Cardiac fibroblast (primary cell): ENCODE data around the gene ST14.
"Not testable (repeated sequence)": the region's sequence is repeated elsewhere in the genome, so short reads cannot be mapped to it uniquely, and the experiment has no call there.

Experiments
- DNase-seq, 2 donors: peaks; one replicate each; pipeline versions ENCODE4 v3.0.0 to v3.0.0-alpha.2; 2010; ENCODE audit warnings: low read depth in 2 of 2
- H3K4me3 ChIP-seq, 2 donors: replicated peaks in 1 of 2; 1 replicate in 1 of 2; 2 replicates in 1 of 2; pipeline ENCODE4 v1.5.1; 2011; ENCODE audit warnings: low read depth in 2 of 2, low read length in 2 of 2, mild to moderate bottlenecking in 2 of 2, moderate library complexity in 1 of 2
- CTCF ChIP-seq: IDR thresholded peaks from one replicate; pipeline ENCODE4 v1.5.1; 2011; ENCODE audit warnings: low read depth, mild to moderate bottlenecking, low read length, inconsistent platforms

Gene ST14

GRCh38 chr11:130166457-130166784 is 6.8 kb downstream of the ST14 start:
- TF ChIP-seq CTCF, result no peak
- no peak overlapping the region for H3K4me3 ChIP-seq
- DNase-seq, result peak; percentile 89 to 96

GRCh38 chr11:130167146-130167545 is 7.6 kb downstream of the ST14 start:
- no peak for DNase-seq
- no peak overlapping the region for H3K4me3 ChIP-seq
- no peak for TF ChIP-seq CTCF

- peak in 1 of 2 donors; percentile 76 for DNase-seq
- no peak for TF ChIP-seq CTCF
- no peak overlapping the region for H3K4me3 ChIP-seq
Observed at GRCh38 chr11:130168105-130168504, 8.5 kb downstream of the ST14 start.

GRCh38 chr11:130170345-130170744 is 10.8 kb downstream of the ST14 start:
- TF ChIP-seq CTCF, result no peak
- no peak overlapping the region for H3K4me3 ChIP-seq
- DNase-seq, result no peak

- TF ChIP-seq CTCF, result no peak
- H3K4me3 ChIP-seq, result no peak overlapping the region
- DNase-seq, result no peak
Observed at GRCh38 chr11:130171534-130171933, 12.0 kb downstream of the ST14 start.

GRCh38 chr11:130172001-130172400 is 12.4 kb downstream of the ST14 start:
- not testable (repeated sequence) for DNase-seq, H3K4me3 ChIP-seq

- H3K4me3 ChIP-seq, result no peak overlapping the region
- no peak for DNase-seq
- no peak for TF ChIP-seq CTCF
Observed at GRCh38 chr11:130174642-130175041, 15.1 kb downstream of the ST14 start.
